Body of pancreas (tissue), 4 donors: ENCODE data around the gene PLEKHA8. TPM values are rescaled to one million over a fixed set of nuclear protein-coding genes. Genes with fewer than 3 reads are reported as not detected.

Experiments
- ATAC-seq: fragments of 150-250 bp; one replicate; pipeline ENCODE4 v1.9.1; 2016
- DNase-seq, 4 donors: peaks; one replicate each; pipeline ENCODE4 v3.0.0-alpha.2; 2019
- H3K27ac ChIP-seq, 4 donors: fragments of 200-600 bp; sonication (generic); 1 replicate in 3 of 4; 2 replicates in 1 of 4; pipeline versions ENCODE4 v1.5.1 to v1.6.1; 2016 to 2019; ENCODE audit warnings: mild to moderate bottlenecking in 1 of 4, mixed read lengths in 1 of 4, moderate library complexity in 1 of 4
- H3K27me3 ChIP-seq, 2 donors: fragments of 200-600 bp; sonication (generic); one replicate each; pipeline ENCODE4 v1.6.0; 2016; ENCODE audit warnings: mild to moderate bottlenecking in 1 of 2
- H3K36me3 ChIP-seq, 2 donors: fragments of 200-600 bp; sonication (generic); replicated peaks in 1 of 2; 2 replicates each; pipeline ENCODE4 v1.5.1; 2016; ENCODE audit warnings: low read depth in 2 of 2; ENCODE audit not compliant: insufficient read depth in 1 of 2
- H3K4me1 ChIP-seq: fragments of 200-600 bp; sonication (generic); one replicate; pipeline ENCODE4 v1.6.0; 2016
- H3K4me3 ChIP-seq, 2 donors: fragments of 200-600 bp; sonication (generic); 1 replicate in 1 of 2; 2 replicates in 1 of 2; pipeline ENCODE4 v1.5.1; 2016 to 2019
- H3K9me3 ChIP-seq, 3 donors: fragments of 200-600 bp; sonication (generic); 1 replicate in 2 of 3; 2 replicates in 1 of 3; pipeline ENCODE4 v1.5.1; 2016
- CTCF ChIP-seq, 7 experiments: fragments of 450-650 bp in 4 of 7; fragments of 200-600 bp in 3 of 7; sonication (generic) in 3 of 7; IDR thresholded peaks; one replicate each; pipeline ENCODE4 v1.5.1; 2016 to 2019; ENCODE audit warnings: antibody characterized with exemption in 7 of 7
- POLR2A ChIP-seq, 3 donors: fragments of 450-650 bp; IDR thresholded peaks; one replicate each; pipeline ENCODE4 v1.6.1; 2016; ENCODE audit warnings: antibody characterized with exemption in 3 of 3, mild to moderate bottlenecking in 2 of 3
- WGBS, 2 donors: methylation state at CpG; one replicate each; pipeline ENCODE4 v1.1.5; 2017; 5-methylcytosine and 5-hydroxymethylcytosine counted together
- intact Hi-C: fragments of 100-400 bp; cut with DNase I; formaldehyde crosslinking; loops from one replicate; pipeline ENCODE4 v1.15.1; 2023
- total RNA-seq, 2 donors: library from RNA; depleted of rRNA; stranded (reverse); fragments of >200 nt; gene quantifications; one replicate each; pipeline ENCODE4 v1.1.0, GENCODE V29; 2016

The PLEKHA8 gene
- total RNA-seq, 2 donors from 2014 or later = 6.7 to 8.2 TPM

GRCh38 chr7:30019387-30019786, 8.8 kb upstream of the PLEKHA8 start:
- no peaks in the 10 kb centered on the region for H3K27me3 ChIP-seq
- no peak overlapping the region for H3K4me3 ChIP-seq
- peaks cover 13% of the 10 kb centered on the region for H3K4me1 ChIP-seq
- H3K9me3 ChIP-seq = no peaks in the 10 kb centered on the region
- WGBS, 2 donors = 53 to 54% methylated on average over 1 of the region's 1 CpG
- H3K27ac ChIP-seq = no peak overlapping the region
- H3K36me3 ChIP-seq = peaks cover 0 to 3% of the 10 kb centered on the region in 2 donors
- no peak for TF ChIP-seq POLR2A (IDR thresholded peaks at IDR 0.05)
- TF ChIP-seq CTCF (IDR thresholded peaks at IDR 0.05) = no peak
- DNase-seq (no peak), ATAC-seq (no peak)
- intact Hi-C loops = no loop called here

- 94 to 97% methylated on average over 1 of the region's 1 CpG for WGBS, 2 donors
- no peak overlapping the region for H3K4me3 ChIP-seq
- DNase-seq (no peak), ATAC-seq (no peak)
- peaks cover 0 to 3% of the 10 kb centered on the region in 2 donors for H3K36me3 ChIP-seq
- no peaks in the 10 kb centered on the region for H3K27me3 ChIP-seq
- no peaks in the 10 kb centered on the region for H3K9me3 ChIP-seq
- peaks cover 19% of the 10 kb centered on the region for H3K4me1 ChIP-seq
- intact Hi-C loops = no loop called here
- TF ChIP-seq POLR2A (IDR thresholded peaks at IDR 0.05) (no peak), CTCF (IDR thresholded peaks at IDR 0.05) (no peak)
- no peak overlapping the region for H3K27ac ChIP-seq
These were observed 8.3 kb upstream of the PLEKHA8 start for GRCh38 chr7:30019960-30020359.

GRCh38 chr7:30020535-30020934, 7.7 kb upstream of the PLEKHA8 start:
- Histone ChIP-seq H3K27ac (no peak overlapping the region), H3K27me3 (no peaks in the 10 kb centered on the region), H3K4me1 (peaks cover 25% of the 10 kb centered on the region), H3K4me3 (no peak overlapping the region), H3K36me3 (peaks cover 0 to 3% of the 10 kb centered on the region in 2 donors), H3K9me3 (no peaks in the 10 kb centered on the region)
- WGBS, 2 donors = 24 to 26% methylated on average over 1 of the region's 1 CpG
- no peak for TF ChIP-seq CTCF (IDR thresholded peaks at IDR 0.05)
- no peak for TF ChIP-seq POLR2A (IDR thresholded peaks at IDR 0.05)
- intact Hi-C loops = no loop called here
- DNase-seq (no peak), ATAC-seq (no peak)

- H3K27me3 ChIP-seq = no peaks in the 10 kb centered on the region
- ATAC-seq = no peak
- no peak overlapping the region for H3K4me3 ChIP-seq
- no peak overlapping the region for H3K27ac ChIP-seq
- H3K9me3 ChIP-seq = no peaks in the 10 kb centered on the region
- H3K36me3 ChIP-seq = no peaks in the 10 kb centered on the region
- DNase-seq = no peak
- intact Hi-C loops = no loop called here
- peaks cover 27% of the 10 kb centered on the region for H3K4me1 ChIP-seq
- no peak for TF ChIP-seq POLR2A (IDR thresholded peaks at IDR 0.05)
- TF ChIP-seq CTCF (IDR thresholded peaks at IDR 0.05) = no peak
These were observed 5.2 kb upstream of the PLEKHA8 start for GRCh38 chr7:30022991-30023390.

- TF ChIP-seq CTCF (IDR thresholded peaks at IDR 0.05) (no peak), POLR2A (IDR thresholded peaks at IDR 0.05) (no peak)
- no peaks in the 10 kb centered on the region for H3K36me3 ChIP-seq
- intact Hi-C loops = no loop called here
- 88 to 89% methylated on average over 6 of the region's 6 CpGs for WGBS, 2 donors
- H3K4me1 ChIP-seq = peaks cover 27% of the 10 kb centered on the region
- no peaks in the 10 kb centered on the region for H3K9me3 ChIP-seq
- ATAC-seq = no peak
- DNase-seq = no peak
- H3K27ac ChIP-seq = no peak overlapping the region
- no peak overlapping the region for H3K4me3 ChIP-seq
- H3K27me3 ChIP-seq = no peaks in the 10 kb centered on the region
These were observed 4.7 kb upstream of the PLEKHA8 start for GRCh38 chr7:30023524-30023923.
